Activated CD4-positive, CD25-positive, alpha-beta regulatory T cell treated with anti-CD3 and anti-CD28 coated beads, Interleukin-2, amount 50 U/mL, for 16 hours (primary cell): ENCODE measurements around the gene NCAPD3.
"Not testable (repeated sequence)": the region's sequence is repeated elsewhere in the genome, so short reads cannot be mapped to it uniquely, and the experiment has no call there.

Experiments
- DNase-seq: peaks from one replicate; pipeline ENCODE4 v3.0.0-alpha.2; 2020; ENCODE audit warnings: low read depth, low spot score

Gene NCAPD3

DNA sequence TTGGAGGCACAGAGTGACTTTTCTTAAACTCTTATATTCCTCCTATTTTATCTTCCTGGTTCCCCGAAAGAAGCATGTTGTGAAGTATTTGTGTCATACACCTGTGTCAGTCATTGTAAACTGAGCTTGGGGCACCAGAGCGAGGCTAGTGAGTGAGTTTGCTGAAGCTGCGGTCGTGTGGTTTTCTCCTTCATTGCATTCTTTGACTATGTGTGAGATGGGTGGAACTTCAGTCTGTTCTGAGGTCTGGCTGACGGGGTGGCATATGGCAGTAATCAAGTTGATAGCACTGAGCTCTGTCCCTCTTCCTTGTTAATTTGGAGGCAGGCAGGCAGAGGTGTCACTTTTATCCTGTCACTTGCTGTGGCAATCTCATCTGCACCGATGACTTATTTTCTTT, 4.9 kb upstream of the NCAPD3 start:
- no peak for DNase-seq

DNA sequence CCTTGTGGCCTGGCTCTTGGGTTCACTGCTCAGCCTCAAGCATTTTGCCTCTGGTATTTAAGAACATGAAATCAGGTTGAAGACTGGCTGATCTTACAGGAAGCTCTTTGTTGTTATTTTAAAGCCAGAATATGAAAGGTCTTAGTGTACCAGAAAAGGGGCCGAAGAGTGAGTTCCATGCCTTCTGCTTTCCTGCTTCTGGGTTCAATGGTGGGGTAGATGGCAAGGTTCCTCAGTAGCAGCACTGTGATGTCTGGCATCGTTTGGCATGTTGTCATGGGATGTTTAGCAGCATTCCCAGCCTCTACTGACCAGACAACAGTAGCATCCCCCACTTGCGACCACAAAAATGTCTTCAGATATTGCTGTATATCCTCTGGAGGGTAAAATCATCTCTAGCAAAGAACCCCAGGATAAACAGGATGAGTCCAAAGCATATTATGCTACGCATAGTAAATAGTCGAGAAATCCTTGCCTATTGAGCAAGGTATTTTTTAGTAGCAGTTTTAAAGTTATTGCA, 3.1 kb upstream of the NCAPD3 start:
- DNase-seq, result no peak

DNA sequence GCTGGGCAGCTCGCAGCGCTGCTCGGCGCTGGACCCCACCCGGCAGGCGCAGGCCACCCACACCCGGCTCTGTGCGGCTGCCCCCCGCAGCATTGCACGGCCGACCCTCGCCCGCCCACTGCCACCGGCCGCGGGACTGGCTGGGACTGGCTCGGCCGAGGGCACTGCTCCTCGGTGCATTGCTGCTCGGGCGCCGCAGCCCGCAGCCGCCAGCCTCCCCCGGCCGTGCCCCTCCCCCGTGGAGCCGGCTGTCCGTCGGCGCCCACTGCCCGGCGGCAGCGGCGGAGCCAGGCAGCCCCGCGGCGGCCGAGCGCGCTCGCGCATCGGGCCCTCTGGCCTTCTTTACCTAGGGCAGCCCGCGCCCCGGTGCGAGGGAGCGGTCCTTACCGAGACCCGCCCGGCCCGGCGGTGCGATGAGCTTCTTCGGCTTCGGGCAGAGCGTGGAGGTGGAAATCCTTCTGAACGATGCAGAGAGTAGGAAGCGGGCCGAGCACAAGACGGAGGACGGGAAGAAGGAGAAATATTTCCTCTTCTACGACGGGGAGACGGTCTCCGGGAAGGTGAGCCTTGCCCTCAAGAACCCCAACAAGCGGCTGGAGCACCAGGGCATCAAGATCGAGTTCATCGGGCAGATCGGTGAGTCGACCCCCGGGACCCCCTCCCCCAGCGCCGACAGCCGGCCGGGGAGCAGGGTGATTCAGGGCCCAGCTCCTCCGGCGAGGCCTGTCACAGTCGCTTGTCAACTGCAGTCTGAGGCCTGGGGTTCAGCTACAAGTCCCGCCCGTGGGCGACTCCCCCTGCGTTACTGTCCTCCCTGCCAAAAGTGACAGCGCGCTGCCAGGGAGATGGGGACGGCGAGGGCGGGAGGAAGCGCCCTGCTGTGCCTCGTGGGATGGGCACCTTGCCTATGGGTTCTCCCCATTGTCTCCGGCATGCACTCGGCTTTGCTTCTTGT, 1.2 kb upstream of the NCAPD3 start:
- peak; percentile 30 for DNase-seq

DNA sequence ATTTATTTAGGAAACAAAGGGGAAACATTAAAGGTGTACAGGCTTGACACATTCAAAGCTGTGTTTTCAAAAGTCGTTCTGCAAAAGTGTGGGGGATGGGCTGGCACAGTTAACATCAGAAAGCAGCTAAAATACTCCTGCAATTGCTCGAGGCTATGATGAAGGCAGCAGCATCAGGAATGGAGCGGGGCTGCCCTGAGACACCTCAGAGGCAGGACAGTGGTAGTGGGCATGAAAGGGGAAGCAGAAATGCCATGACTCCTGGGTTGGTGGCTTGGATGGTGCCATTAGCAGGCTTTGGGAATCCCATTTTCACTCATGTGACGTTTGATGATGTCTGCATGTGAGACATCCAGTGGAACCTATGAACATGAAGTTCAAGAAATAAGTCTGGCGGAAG, 646 bp downstream of the NCAPD3 start:
- no peak for DNase-seq

DNA sequence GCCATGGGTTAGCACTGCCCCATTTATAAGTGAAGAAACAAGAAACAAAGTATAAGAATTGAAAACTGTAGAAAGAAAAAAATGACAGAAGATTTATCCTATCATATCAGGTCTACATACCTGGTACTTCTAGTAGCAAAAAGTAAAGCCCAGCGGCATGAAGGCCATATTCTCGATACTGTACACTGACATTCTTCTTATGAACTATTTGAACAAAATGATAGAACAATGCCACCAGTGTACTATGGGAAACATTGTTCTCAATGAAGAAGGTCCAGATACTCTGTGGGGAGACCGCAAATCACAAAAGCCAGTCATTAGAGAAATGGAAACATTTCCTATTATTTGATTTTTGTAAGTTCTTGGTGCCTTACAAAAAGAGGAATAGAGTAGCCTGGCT, 7.0 kb downstream of the NCAPD3 start:
- DNase-seq, result no peak

DNA sequence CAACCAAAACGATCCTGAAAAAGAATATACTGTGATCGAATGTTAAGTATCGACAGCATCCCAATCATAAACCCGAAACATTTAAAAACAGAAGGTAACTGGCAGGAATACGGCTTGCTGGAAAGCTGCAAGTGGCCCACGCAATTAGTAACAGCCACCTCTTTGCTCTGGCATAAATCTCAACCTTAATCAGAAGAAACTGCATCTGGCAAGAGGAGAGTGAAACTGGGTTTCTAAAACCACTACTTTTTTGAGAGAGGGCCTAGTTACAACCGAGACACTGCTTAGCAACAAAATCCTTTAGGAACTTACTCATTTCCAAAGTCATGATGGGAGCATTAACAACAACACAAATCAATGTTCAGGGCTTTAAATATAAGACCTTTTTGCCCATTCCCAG, 7.9 kb downstream of the NCAPD3 start:
- DNase-seq, result no peak

DNA sequence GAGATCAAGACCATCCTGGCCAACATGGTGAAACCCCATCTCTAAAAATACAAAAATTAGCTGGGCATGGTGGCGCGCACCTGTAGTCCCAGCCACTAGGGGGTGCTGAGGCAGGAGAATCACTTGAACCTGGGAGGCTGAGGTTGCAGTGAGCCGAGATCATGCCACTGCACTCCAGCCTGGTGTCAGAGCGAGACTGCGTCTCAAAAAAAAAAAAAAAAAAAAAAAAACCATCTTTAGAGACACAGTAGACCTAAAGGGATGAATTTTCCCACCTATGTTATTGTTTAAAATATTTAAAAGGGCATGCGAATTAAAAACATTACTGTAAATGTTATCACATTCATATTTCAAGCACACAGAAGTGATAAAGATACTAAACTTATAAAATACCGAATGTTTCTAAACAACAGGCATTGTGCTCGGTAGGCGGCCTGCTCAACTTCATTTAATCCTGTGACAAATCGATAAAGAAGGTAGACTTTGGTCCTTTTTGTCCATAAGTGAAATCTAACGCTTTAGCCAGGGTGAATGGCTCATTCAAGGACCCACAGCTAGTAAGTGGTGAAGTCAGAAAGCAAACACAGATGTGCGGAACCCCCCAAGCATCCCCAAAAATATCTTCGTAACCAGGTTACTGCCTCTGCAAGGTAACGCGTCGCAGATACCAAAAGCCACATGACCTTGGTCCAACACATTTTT, 16.1 kb downstream of the NCAPD3 start:
- DNase-seq, result peak; percentile 42

DNA sequence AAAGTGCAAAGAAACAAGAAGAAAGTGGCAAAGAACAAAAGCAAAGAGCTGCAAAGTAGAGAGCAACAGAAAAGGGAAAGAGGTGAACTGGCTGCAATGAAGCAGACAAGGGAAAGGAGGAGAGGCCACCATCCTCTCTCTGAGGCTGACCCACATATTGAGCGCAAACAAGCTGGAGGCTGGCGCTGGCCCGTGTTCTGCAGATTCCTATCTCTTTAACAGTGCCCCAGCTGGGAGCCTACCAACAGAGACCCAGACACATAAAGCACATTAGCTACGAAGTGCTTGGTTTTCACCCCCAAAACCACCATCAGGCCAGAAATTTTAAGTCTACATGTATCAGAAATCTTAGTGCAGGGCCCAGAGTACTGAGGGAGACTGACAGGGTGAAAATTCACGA, 17.6 kb downstream of the NCAPD3 start:
- no peak for DNase-seq

DNA sequence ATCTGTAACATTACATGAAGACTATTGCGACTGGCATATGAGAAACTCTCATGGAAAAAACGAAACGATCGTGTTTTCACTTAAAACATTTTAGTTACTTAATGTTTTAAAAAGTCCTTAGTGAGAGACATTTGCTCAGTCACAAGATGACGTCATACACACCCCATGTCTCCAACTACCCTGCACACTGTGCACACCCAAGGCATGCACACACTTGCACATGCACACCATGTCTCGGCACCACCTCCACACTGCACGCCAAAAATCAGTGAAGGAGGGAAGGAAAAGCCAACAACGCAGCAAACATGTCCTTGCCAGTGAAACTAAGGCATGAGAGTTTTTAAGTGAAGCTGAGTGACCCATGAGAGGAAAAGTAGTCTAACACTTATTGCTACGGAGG, 18.0 kb downstream of the NCAPD3 start:
- DNase-seq, result no peak

DNA sequence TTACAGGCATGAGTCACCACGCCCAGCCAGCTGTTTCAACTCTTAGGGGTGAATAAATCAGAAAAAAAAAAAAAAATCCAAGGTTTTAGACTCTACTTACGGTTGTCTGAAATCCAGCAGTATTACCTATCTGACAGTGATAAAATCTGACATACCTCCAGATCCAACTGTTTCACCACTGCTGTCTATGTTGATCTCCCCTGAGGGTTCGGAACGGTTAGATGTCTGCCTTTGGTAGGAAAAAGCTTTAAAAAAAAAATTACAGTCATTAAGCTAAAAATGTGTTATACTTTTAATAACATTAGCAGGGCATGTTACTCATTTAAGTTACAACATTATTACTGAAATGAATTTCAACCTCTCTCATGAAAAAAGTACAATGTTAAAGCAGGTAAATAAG, 21.1 kb downstream of the NCAPD3 start:
- no peak for DNase-seq

DNA sequence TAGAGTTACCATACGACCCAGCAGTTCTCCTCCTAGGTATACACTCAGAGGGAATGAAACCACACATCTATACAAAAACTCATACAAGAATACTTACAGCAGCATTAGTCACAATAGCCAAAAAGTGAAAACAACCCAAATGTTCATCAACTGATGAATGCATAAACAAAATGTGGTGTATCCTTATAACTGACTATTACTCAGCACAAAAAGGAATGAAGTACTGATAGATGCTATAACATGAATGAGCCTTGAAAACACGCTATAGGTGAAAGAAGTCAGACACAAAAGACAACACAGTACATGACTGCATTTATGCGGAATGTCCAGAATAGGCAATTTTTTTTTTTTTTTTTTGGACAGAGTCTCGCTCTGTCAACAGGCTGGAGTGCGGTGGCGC, 23.1 kb downstream of the NCAPD3 start:
- DNase-seq, result no peak

DNA sequence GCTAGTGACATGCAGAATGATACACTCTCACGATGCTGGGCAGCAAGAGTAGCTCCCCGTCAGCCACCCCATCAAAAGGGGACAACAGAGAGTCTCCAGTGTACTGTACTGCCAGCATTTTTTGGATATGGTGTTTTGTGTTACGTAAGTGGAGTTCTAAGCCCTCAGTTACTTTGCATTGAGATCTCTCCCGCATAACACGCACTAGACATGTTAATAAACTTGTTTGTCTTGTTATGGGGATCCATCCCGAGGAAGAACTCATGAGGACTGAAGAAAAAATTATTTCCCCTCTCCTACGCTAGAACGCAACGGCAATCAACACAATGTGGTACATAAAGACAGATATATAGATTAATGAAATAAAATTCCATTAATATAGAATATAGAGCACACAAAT, 24.2 kb downstream of the NCAPD3 start:
- no peak for DNase-seq

DNA sequence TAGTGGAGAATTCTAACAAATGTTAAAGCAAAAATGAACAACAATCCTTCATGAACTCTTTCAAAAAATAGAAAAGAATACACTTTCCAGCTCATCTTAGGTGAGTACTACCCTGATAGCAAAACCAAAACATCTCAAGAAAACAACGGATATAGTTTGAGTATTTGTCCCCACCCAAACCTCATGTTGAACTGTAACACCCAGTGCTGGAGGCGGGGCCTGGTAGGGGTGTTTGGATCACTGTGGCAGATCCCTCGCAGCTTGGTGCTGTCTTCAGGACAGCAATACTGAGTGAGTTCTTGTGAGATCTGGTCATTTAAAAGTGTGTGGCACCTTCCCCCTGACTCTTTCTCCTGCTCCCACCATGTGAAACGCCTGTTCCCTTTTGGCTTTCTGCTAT, 27.0 kb downstream of the NCAPD3 start:
- no peak for DNase-seq

DNA sequence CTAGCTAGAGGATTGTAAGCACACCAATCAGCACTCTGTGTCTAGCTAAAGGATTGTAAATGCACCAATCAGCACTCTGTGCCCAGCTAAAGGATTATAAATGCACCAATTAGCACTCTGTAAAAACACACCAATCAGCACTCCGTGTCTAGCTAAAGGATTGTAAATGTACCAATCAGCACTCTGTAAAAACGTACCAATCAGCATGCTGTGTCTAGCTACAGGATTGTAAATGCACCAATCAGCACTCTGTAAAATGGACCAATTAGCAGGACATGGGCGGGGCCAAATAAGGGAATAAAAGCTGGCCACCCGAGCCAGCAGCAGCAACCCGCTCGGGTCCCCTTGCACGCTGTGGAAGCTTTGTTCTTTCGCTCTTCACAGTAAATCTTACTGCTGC, 35.7 kb downstream of the NCAPD3 start:
- not testable (repeated sequence) for DNase-seq

DNA sequence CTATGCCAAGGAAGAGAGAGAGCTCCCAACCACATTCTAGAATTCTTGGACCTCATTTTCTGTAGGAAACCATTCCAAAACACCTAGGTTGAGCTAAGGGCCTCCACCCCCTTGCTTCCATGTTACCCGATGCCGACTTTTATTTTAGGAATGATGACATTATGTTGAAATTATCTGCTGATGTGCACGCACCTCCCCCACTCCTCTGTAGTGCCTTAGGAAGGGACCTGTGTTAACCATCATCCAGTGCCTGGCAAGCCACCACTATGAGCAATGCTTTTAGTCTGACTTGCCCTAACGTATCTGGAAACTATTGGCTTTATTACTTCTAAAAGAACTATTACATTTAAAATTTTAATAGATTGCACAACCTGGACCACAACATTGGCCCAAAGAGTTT, 42.1 kb downstream of the NCAPD3 start:
- no peak for DNase-seq

DNA sequence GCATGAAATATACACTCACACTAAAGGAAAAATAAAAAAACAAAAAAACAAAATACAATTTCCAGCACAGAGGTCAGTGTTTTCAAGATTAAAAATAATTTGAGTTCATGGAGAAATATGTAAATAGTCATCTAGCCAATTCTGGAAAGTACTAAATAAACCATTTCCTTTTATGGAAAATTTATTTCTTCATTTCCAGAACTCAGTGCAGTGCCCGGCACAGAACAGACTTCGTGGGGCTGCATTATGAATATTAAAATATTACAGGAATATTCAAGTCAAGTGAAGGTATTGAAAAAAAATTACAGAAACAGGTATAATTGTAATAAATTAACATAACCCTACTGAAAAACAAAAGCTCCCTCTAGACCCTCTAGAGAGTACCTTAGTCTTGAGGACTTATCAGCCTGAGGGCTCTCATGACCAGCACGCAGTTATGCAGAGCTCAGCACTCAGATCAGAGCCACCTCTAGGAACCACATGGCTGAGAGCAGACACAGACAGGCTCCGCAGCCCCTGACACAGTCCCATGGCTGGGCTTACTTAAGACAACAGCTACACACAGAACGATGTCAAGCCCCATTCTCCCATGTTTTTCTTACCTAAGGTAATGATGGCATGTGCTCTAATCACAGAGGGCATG, 45.6 kb downstream of the NCAPD3 start:
- DNase-seq, result no peak

DNA sequence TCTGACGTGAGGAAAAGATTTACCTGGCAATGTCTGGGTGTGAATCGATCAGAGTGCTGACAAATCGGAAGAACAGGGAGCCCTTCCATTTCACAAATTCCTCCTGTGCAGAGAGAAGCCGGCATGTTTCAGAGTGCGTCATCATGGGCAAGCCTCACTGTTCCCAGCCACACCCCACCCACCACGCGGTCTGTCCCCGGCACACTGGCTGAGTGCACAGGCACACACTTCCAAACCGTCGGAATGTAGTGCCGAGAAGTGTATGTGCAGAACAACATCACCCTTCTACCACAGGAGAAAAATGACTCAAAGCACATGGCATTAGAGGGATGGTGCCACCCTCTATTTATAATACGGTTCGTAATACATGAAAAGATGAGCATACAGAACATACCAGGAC, 47.5 kb downstream of the NCAPD3 start:
- DNase-seq, result no peak

DNA sequence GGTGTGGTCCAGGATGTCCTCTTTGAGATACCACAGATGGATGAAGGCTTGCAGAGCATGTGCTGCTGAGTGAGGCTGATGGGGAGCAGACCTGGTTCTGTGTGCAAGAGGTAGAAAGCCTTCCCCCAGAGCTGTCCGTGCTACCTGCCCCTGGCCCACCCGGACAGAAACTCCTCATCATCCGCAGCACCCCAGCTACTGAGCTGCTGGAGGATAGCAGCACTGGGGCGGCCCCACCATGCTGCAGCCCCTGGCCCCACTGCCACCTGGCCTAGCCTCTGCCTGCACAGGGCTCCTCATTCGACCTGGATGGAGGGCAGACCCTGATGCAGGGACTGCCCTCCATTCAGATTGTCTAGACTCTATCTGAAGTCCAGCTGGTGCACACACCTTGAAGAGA, 50.5 kb downstream of the NCAPD3 start:
- no peak for DNase-seq

DNA sequence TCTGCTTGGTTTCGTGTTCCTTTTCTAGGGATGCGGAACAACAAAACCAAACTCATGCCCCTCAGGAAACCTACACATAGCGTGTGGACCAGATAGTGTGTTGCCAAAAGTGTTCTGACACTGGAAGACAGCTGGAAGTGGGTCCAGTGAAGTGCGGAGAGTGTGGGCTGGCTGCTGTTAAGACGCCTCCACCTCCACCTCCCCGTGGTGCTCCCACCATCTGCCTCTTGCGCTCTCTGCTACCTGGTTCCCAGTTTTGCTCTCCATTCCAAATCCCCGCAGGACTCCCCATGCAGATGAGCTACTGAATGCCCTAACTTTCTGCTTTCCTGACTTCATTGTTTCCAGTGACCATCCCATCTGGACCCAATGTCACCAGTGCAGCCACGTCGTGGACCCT, 51.8 kb downstream of the NCAPD3 start:
- no peak for DNase-seq

DNA sequence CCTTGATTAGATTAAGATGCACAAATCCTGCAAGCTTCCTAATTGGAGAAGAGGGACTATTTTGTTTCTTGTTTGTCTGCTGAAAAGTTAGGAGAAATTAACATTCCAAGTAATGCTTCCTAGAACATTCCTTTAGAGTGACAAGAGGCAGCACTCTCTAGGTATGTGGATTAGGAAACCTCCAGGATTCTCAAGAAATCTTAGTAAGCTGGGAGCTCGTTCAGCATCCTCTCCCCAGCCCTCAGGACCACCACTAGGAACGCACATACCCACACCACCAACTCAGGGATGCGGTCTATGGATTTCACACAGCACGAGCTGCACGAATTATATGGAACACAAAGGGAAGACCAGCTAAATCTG, 52.9 kb downstream of the NCAPD3 start:
- DNase-seq, result no peak

DNA sequence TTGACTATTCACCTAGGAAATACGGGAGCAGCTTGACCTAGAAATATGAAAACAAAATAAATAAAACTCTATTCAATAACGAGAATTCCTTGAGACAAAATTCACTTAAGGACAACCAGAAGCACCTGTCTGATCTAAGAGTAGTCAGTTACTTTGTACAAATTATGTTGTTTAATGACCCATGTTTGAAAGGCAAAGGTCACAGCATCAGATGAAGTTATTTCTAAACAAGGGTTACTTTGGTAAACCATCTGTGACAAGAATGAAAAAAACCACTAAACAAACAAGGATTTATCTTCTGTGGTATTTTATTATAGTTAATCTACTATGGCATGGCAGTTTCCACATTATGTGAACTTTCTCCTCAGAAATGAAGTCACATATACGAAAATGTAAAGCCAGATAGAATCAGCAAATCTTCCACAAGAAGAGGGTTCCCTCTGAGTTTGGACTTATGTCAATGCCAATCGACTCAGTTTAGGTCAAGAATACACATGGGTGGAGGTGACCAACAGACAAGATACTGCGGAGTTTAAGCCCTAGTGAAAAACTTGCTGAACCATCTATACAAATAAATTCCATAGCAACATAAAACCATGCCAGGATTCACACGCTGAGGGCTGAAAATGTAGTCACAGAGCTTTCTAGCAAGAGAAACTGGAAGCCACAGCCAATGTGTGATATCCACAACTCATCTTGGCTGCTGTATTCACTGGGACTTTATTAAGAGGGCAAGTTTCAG, 53.4 kb downstream of the NCAPD3 start:
- DNase-seq, result no peak
